Cardiac ventricle fibroblast (primary cell): ENCODE measurements around the gene ASPSCR1. TPM values are rescaled to one million over a fixed set of nuclear protein-coding genes. Genes with fewer than 3 reads are reported as not detected.

Experiments
- total RNA-seq: library from RNA; depleted of rRNA; stranded (reverse); fragments of >200 nt; gene quantifications from 2 replicates; pipeline ENCODE4 v1.2.3, GENCODE V29; 2015

The ASPSCR1 gene
- total RNA-seq, result 13.0 and 17.5 TPM in 2 replicates

GRCh38 chr17:81977211-81977808 lies at the start of gene ASPSCR1:
TSS of gene ASPSCR1 (plus strand) at chr17:81977629. CDS start at chr17:81977647, 18 bp downstream.

GRCh38 chr17:81927653-81928543 lies 49.5 kb upstream of the ASPSCR1 start, which contains the start of gene MAFG:
TSS of gene MAFG (minus strand) at chr17:81927735. CDS start at chr17:81923185, 4,550 bp downstream.

GRCh38 chr17:81947189-81947588 lies 30.2 kb upstream of the ASPSCR1 start, which contains the start of gene MYADML2:
TSS of gene MYADML2 (minus strand) at chr17:81947233. CDS start at chr17:81941741, 5,492 bp downstream.

GRCh38 chr17:81961087-81961511 lies 16.3 kb upstream of the ASPSCR1 start, which contains the start of gene NOTUM:
TSS of gene NOTUM (minus strand) at chr17:81961187. CDS start at chr17:81960909, 278 bp downstream.

GRCh38 chr17:82022310-82022980 lies 45.0 kb downstream of the ASPSCR1 start, which contains the start of gene CENPX:
TSS of gene CENPX (minus strand) at chr17:82022878. CDS start at chr17:82022861, 17 bp downstream.

GRCh38 chr17:82022981-82023446 lies 45.6 kb downstream of the ASPSCR1 start, which contains the start of gene LRRC45:
TSS of gene LRRC45 (plus strand) at chr17:82023305. CDS start at chr17:82023644, 339 bp downstream.

GRCh38 chr17:82031303-82031884 lies 54.0 kb downstream of the ASPSCR1 start, which contains the start of gene RAC3:
TSS of gene RAC3 (plus strand) at chr17:82031678. CDS start at chr17:82031762, 84 bp downstream.

GRCh38 chr17:82037092-82037888 lies 59.9 kb downstream of the ASPSCR1 start, which contains the start of gene DCXR:
TSS of gene DCXR (minus strand) at chr17:82037697. CDS start at chr17:82037682, 15 bp downstream.

GRCh38 chr17:82051776-82052637 lies 74.6 kb downstream of the ASPSCR1 start, which contains the start of the genes GPS1 and RFNG:
TSS of gene GPS1 (plus strand) at chr17:82051898. CDS start at chr17:82051932, 34 bp downstream.
TSS of gene RFNG (minus strand) at chr17:82051811. CDS start at chr17:82051766, 45 bp downstream.

GRCh38 chr17:82065638-82066303 lies 88.3 kb downstream of the ASPSCR1 start, which contains the start of gene DUS1L:
TSS of gene DUS1L (minus strand) at chr17:82065804. CDS start at chr17:82065059, 745 bp downstream.

Other genes starting within 250 kb of the ASPSCR1 start
- not detected in 2 replicates for gene GCGR, start 173.5 kb upstream of the ASPSCR1 start, total RNA-seq
- gene MCRIP1, start 144.3 kb upstream of the ASPSCR1 start, total RNA-seq, result 82.7 and 89.0 TPM in 2 replicates
- not detected in 2 replicates for gene PPP1R27, start 142.6 kb upstream of the ASPSCR1 start, total RNA-seq
- gene P4HB, start 117.1 kb upstream of the ASPSCR1 start, total RNA-seq, result 2,196 and 3,205 TPM in 2 replicates
- gene ARHGDIA, start 106.3 kb upstream of the ASPSCR1 start, total RNA-seq, result 156 and 187 TPM in 2 replicates
- gene ALYREF, start 86.0 kb upstream of the ASPSCR1 start, total RNA-seq, result 50.2 and 68.7 TPM in 2 replicates
- gene ANAPC11, start 85.9 kb upstream of the ASPSCR1 start, total RNA-seq, result 130 and 178 TPM in 2 replicates
- gene NPB, start 75.4 kb upstream of the ASPSCR1 start, total RNA-seq, result 0.62 and 1.8 TPM in 2 replicates
- 25.5 and 40.9 TPM in 2 replicates for gene PCYT2, start 66.2 kb upstream of the ASPSCR1 start, total RNA-seq
- 7.7 and 8.5 TPM in 2 replicates for gene SIRT7, start 59.5 kb upstream of the ASPSCR1 start, total RNA-seq
- 15.5 and 17.4 TPM in 2 replicates for gene MAFG, start 49.9 kb upstream of the ASPSCR1 start, total RNA-seq
- 64.2 and 76.1 TPM in 2 replicates for gene PYCR1, start 40.3 kb upstream of the ASPSCR1 start, total RNA-seq
- not detected in 2 replicates for gene MYADML2, start 30.4 kb upstream of the ASPSCR1 start, total RNA-seq
- 0.68 TPM in 1 of 2 replicates, not detected in the other for gene NOTUM, start 16.4 kb upstream of the ASPSCR1 start, total RNA-seq
- 36.2 and 42.7 TPM in 2 replicates for gene CENPX, start 45.2 kb downstream of the ASPSCR1 start, total RNA-seq
- 11.6 and 13.3 TPM in 2 replicates for gene LRRC45, start 45.7 kb downstream of the ASPSCR1 start, total RNA-seq
- gene RAC3, start 54.0 kb downstream of the ASPSCR1 start, total RNA-seq, result 16.2 and 19.9 TPM in 2 replicates
- gene DCXR, start 60.1 kb downstream of the ASPSCR1 start, total RNA-seq, result 70.6 and 80.2 TPM in 2 replicates
- 31.4 and 39.7 TPM in 2 replicates for gene RFNG, start 74.2 kb downstream of the ASPSCR1 start, total RNA-seq
- gene GPS1, start 74.3 kb downstream of the ASPSCR1 start, total RNA-seq, result 72.1 and 78.6 TPM in 2 replicates
- gene DUS1L, start 88.2 kb downstream of the ASPSCR1 start, total RNA-seq, result 40.1 and 50.9 TPM in 2 replicates
- 100 and 104 TPM in 2 replicates for gene FASN, start 120.6 kb downstream of the ASPSCR1 start, total RNA-seq
- gene CCDC57, start 235.2 kb downstream of the ASPSCR1 start, total RNA-seq, result 8.7 and 9.5 TPM in 2 replicates